CD14-positive monocyte (primary cell): Measurements from ENCODE around the gene ABCF3. TPM values are rescaled to one million over a fixed set of nuclear protein-coding genes. Genes with fewer than 3 reads are reported as not detected.

Experiments
- DNase-seq, 3 donors: peaks; one replicate each; pipeline ENCODE4 v3.0.0-alpha.2; 2011 to 2022
- H2AFZ ChIP-seq: 2 replicates; pipeline ENCODE4 v1.6.0; 2012; ENCODE audit warnings: mild to moderate bottlenecking, low read depth, low read length, inconsistent platforms; ENCODE audit not compliant: insufficient read depth, poor library complexity, severe bottlenecking
- H3K27ac ChIP-seq, 2 donors: 1 replicate in 1 of 2; 2 replicates in 1 of 2; pipeline ENCODE4 v1.5.1; 2012 to 2013; ENCODE audit warnings: low read length in 2 of 2, control low read depth in 1 of 2, inconsistent platforms in 1 of 2, low read depth in 1 of 2, mild to moderate bottlenecking in 1 of 2
- H3K27me3 ChIP-seq, 2 donors: one replicate each; pipeline versions ENCODE4 v1.6.0 to v1.6.1; 2011 to 2013; ENCODE audit warnings: low read length in 2 of 2; ENCODE audit not compliant: control insufficient read depth in 2 of 2, insufficient read depth in 2 of 2
- H3K36me3 ChIP-seq, 2 donors: replicated peaks in 1 of 2; 1 replicate in 1 of 2; 2 replicates in 1 of 2; pipeline versions ENCODE4 v1.5.1 to v1.6.1; 2012 to 2013; ENCODE audit warnings: low read length in 2 of 2, control low read depth in 1 of 2, inconsistent platforms in 1 of 2, mild to moderate bottlenecking in 1 of 2; ENCODE audit not compliant: insufficient read depth in 2 of 2, control insufficient read depth in 1 of 2
- H3K4me1 ChIP-seq, 2 donors: 1 replicate in 1 of 2; 2 replicates in 1 of 2; pipeline versions ENCODE4 v1.5.1 to v1.6.1; 2012 to 2013; ENCODE audit warnings: low read length in 2 of 2, control low read depth in 1 of 2, inconsistent platforms in 1 of 2, mild to moderate bottlenecking in 1 of 2, moderate library complexity in 1 of 2; ENCODE audit not compliant: insufficient read depth in 2 of 2, control insufficient read depth in 1 of 2
- H3K4me2 ChIP-seq: replicated peaks from 2 replicates; pipeline ENCODE3; 2012; ENCODE audit warnings: low read length, moderate library complexity, mild to moderate bottlenecking; ENCODE audit not compliant: poor library complexity, severe bottlenecking; ENCODE audit errors: extremely low read depth
- H3K4me3 ChIP-seq, 3 experiments: fragments of 200-600 bp in 1 of 3; sonication (generic) in 1 of 3; replicated peaks in 1 of 3; 1 replicate in 2 of 3; 2 replicates in 1 of 3; pipeline ENCODE4 v1.5.1; 2011 to 2013; ENCODE audit warnings: low read length in 3 of 3, mild to moderate bottlenecking in 3 of 3, control low read depth in 2 of 3, low read depth in 2 of 3, inconsistent platforms in 1 of 3, moderate library complexity in 1 of 3
- H3K79me2 ChIP-seq: 2 replicates; pipeline ENCODE4 v1.6.0; 2012; ENCODE audit warnings: mild to moderate bottlenecking, control low read depth, inconsistent platforms, low read length, moderate library complexity; ENCODE audit not compliant: insufficient read depth
- H3K9ac ChIP-seq: 2 replicates; pipeline ENCODE4 v1.6.0; 2017; ENCODE audit warnings: low read length, mild to moderate bottlenecking; ENCODE audit not compliant: insufficient read depth, poor library complexity, severe bottlenecking
- H3K9me3 ChIP-seq, 2 donors: replicated peaks in 1 of 2; 1 replicate in 1 of 2; 2 replicates in 1 of 2; pipeline versions ENCODE4 v1.5.1 to v1.6.1; 2012 to 2013; ENCODE audit warnings: low read length in 2 of 2, control low read depth in 1 of 2; ENCODE audit not compliant: control insufficient read depth in 1 of 2, insufficient read depth in 1 of 2
- H4K20me1 ChIP-seq: 2 replicates; pipeline ENCODE4 v1.6.0; 2012; ENCODE audit warnings: mild to moderate bottlenecking, low read length, control low read depth, moderate library complexity; ENCODE audit not compliant: insufficient read depth
- H3K27ac Mint-ChIP-seq, 7 donors: one replicate each; pipeline ENCODE4 v1.8.0; 2020; ENCODE audit warnings: mild to moderate bottlenecking in 7 of 7, mixed read lengths in 7 of 7, moderate library complexity in 6 of 7, inconsistent platforms in 2 of 7
- H3K27me3 Mint-ChIP-seq, 3 donors: one replicate each; pipeline ENCODE4 v1.8.0; 2021 to 2022; ENCODE audit warnings: low read depth in 3 of 3, mild to moderate bottlenecking in 3 of 3, mixed read lengths in 3 of 3, moderate library complexity in 3 of 3, inconsistent platforms in 1 of 3
- H3K36me3 Mint-ChIP-seq, 2 donors: one replicate each; pipeline ENCODE4 v1.8.0; 2020; ENCODE audit warnings: mixed read lengths in 2 of 2, inconsistent platforms in 1 of 2, mild to moderate bottlenecking in 1 of 2
- H3K4me1 Mint-ChIP-seq: one replicate; pipeline ENCODE4 v1.8.0; 2020; ENCODE audit warnings: mild to moderate bottlenecking, mixed read lengths
- H3K4me3 Mint-ChIP-seq, 2 donors: one replicate each; pipeline ENCODE4 v1.8.0; 2020; ENCODE audit warnings: mild to moderate bottlenecking in 2 of 2, mixed read lengths in 2 of 2, moderate library complexity in 1 of 2
- H3K9me3 Mint-ChIP-seq, 7 donors: one replicate each; pipeline ENCODE4 v1.8.0; 2020 to 2022; ENCODE audit warnings: mixed read lengths in 7 of 7, mild to moderate bottlenecking in 6 of 7, moderate library complexity in 6 of 7, inconsistent platforms in 2 of 7
- CTCF ChIP-seq: fragments of 200-600 bp; IDR thresholded peaks from one replicate; pipeline ENCODE4 v1.8.0; 2022; ENCODE audit warnings: antibody characterized with exemption, mild to moderate bottlenecking
- WGBS: methylation state at CpG from one replicate; pipeline ENCODE4 v1.1.5; 2013; ENCODE audit warnings: missing lambda C conversion rate; ENCODE audit not compliant: insufficient coverage; 5-methylcytosine and 5-hydroxymethylcytosine counted together
- intact Hi-C, 2 donors: fragments of 100-400 bp; cut with micrococcal nuclease; formaldehyde crosslinking; loops; one replicate each; pipeline versions ENCODE4 v1.15.0 to v1.15.1; 2023
- polyA plus RNA-seq, 3 donors: library from polyadenylated mRNA; depleted of rRNA in 1 of 3; unstranded in 2 of 3; stranded (reverse) in 1 of 3; fragments of 300-500 nt in 2 of 3; fragments of >200 nt in 1 of 3; fragmentation: Illumina TruSeq in 2 of 3; gene quantifications; 1 replicate in 2 of 3; 2 replicates in 1 of 3; pipeline ENCODE4 v1.2.3, GENCODE V29; 2012 to 2021

The ABCF3 gene
- polyA plus RNA-seq, 3 donors = 13.5 to 74.8 (median 13.9) TPM

- Histone ChIP-seq H3K36me3 (peaks cover 56 to 60% of the 10 kb centered on the region in 2 donors), H3K4me2 (no peak overlapping the region), H3K79me2 (no peaks in the 10 kb centered on the region), H3K4me3 (no peak overlapping the region), H3K27me3 (no peaks in the 10 kb centered on the region), H2AFZ (no peak overlapping the region), H4K20me1 (peaks cover 7% of the 10 kb centered on the region), H3K27ac (no peak overlapping the region), H3K9ac (no peak overlapping the region), H3K9me3 (no peaks in the 10 kb centered on the region), H3K4me1 (no peaks in the 10 kb centered on the region)
- H3K27ac Mint-ChIP-seq = no peak overlapping the region
- H3K9me3 Mint-ChIP-seq = peaks cover 0 to 1% (median 0%) of the 10 kb centered on the region in 7 donors
- peaks cover 55 to 56% of the 10 kb centered on the region in 2 donors for H3K36me3 Mint-ChIP-seq
- H3K27me3 Mint-ChIP-seq = peaks cover 0 to 2% (median 0%) of the 10 kb centered on the region in 3 donors
- H3K4me3 Mint-ChIP-seq = no peak overlapping the region
- no peak for TF ChIP-seq CTCF
- WGBS = 85% methylated on average over 5 of the region's 8 CpGs
- intact Hi-C loops = loop anchor here in 1 of 2 donors (10.0 kb wide), 1 partner anchor 251 kb away; no protein-coding TSS in a partner anchor
- peaks cover 2% of the 10 kb centered on the region for H3K4me1 Mint-ChIP-seq
- DNase-seq = no peak
These were observed 40.2 kb upstream of the ABCF3 start for GRCh38 chr3:184145751-184146270.

GRCh38 chr3:184148076-184148475 is 37.9 kb upstream of the ABCF3 start:
- H3K9me3 Mint-ChIP-seq = no peaks in the 10 kb centered on the region
- peaks cover 0 to 4% (median 2%) of the 10 kb centered on the region in 3 donors for H3K27me3 Mint-ChIP-seq

More at GRCh38 chr3:184148076-184148475, 37.9 kb upstream of the ABCF3 start:
- Histone ChIP-seq H3K9ac (no peak overlapping the region), H3K27me3 (no peaks in the 10 kb centered on the region), H3K9me3 (no peaks in the 10 kb centered on the region), H3K4me2 (no peak overlapping the region), H2AFZ (no peak overlapping the region), H3K79me2 (no peaks in the 10 kb centered on the region), H4K20me1 (no peaks in the 10 kb centered on the region), H3K4me3 (no peak overlapping the region), H3K27ac (no peak overlapping the region), H3K36me3 (peaks cover 33 to 37% of the 10 kb centered on the region in 2 donors), H3K4me1 (no peaks in the 10 kb centered on the region)
- WGBS = no CpG with 5 or more reads among the region's 3 CpGs
- no peak for TF ChIP-seq CTCF
- Mint-ChIP-seq H3K4me1 (peaks cover 2% of the 10 kb centered on the region), H3K27ac (peak overlapping the region in 1 of 7 donors; percentile 8), H3K4me3 (no peak overlapping the region), H3K36me3 (peaks cover 33 to 34% of the 10 kb centered on the region in 2 donors)
- intact Hi-C loops = loop anchor here in 1 of 2 donors (10.0 kb wide), 1 partner anchor 253 kb away; no protein-coding TSS in a partner anchor
- DNase-seq = peak in 1 of 3 donors; percentile 66
